SK-N-SH (cell line): ENCODE data around the gene CD72. TPM values are rescaled to one million over a fixed set of nuclear protein-coding genes. Genes with fewer than 3 reads are reported as not detected.

Experiments
- CTCF ChIA-PET: fragments of 300-600, 350-600 bp; formaldehyde crosslinking; extraction: SDS; loops from one replicate; lab custom pipeline; 2021; lab: Yijun Ruan, JAX
- POLR2A ChIA-PET: fragments of 350-600 bp; sonication (Branson Sonifier 250); formaldehyde crosslinking; extraction: SDS; loops from one replicate; lab custom pipeline; 2020; ENCODE audit warnings: antibody characterized with exemption, inconsistent platforms; lab: Yijun Ruan, JAX
- DNase-seq: peaks from one replicate; pipeline ENCODE4 v3.0.0; 2012
- H2AFZ ChIP-seq: fragments of 200-600 bp; sonication (generic); 2 replicates; pipeline ENCODE4 v1.8.1; 2016; ENCODE audit warnings: antibody characterized with exemption, mild to moderate bottlenecking, low read depth
- H3F3A ChIP-seq: fragments of 200-600 bp; sonication (generic); replicated peaks from 2 replicates; pipeline ENCODE3; 2016; ENCODE audit warnings: antibody characterized with exemption, mild to moderate bottlenecking; ENCODE audit not compliant: insufficient read depth
- H3K27ac ChIP-seq, 2 experiments: fragments of 200-500 bp in 1 of 2; fragments of 200-600 bp in 1 of 2; sonication (Bioruptor generic) in 1 of 2; sonication (generic), shearing (Covaris generic) in 1 of 2; 2 replicates each; pipeline versions ENCODE4 v1.5.1 to v1.6.1; 2014 to 2016; ENCODE audit warnings: low read depth in 2 of 2, inconsistent platforms in 1 of 2, low read length in 1 of 2, mild to moderate bottlenecking in 1 of 2, mixed read lengths in 1 of 2
- H3K27me3 ChIP-seq: fragments of 200-600 bp; sonication (generic), shearing (Covaris generic); 2 replicates; pipeline ENCODE4 v1.6.1; 2016; ENCODE audit warnings: mixed run types; ENCODE audit not compliant: insufficient read depth
- H3K36me3 ChIP-seq, 2 experiments: fragments of 200-500 bp in 1 of 2; fragments of 200-600 bp in 1 of 2; sonication (Bioruptor generic) in 1 of 2; sonication (generic) in 1 of 2; replicated peaks in 1 of 2; 2 replicates each; pipeline versions ENCODE3 to v1.5.1; 2014 to 2016; ENCODE audit warnings: low read length in 1 of 2, mild to moderate bottlenecking in 1 of 2; ENCODE audit not compliant: insufficient read depth in 2 of 2, control insufficient read depth in 1 of 2
- H3K4me1 ChIP-seq, 2 experiments: fragments of 200-500 bp in 1 of 2; fragments of 200-600 bp in 1 of 2; sonication (Bioruptor generic) in 1 of 2; sonication (generic), shearing (Covaris generic) in 1 of 2; 2 replicates each; pipeline versions ENCODE4 v1.5.1 to v1.6.1; 2014 to 2016; ENCODE audit warnings: low read depth in 1 of 2, low read length in 1 of 2, mixed run types in 1 of 2; ENCODE audit not compliant: insufficient read depth in 2 of 2, control insufficient read depth in 1 of 2
- H3K4me2 ChIP-seq: fragments of 200-600 bp; sonication (generic), shearing (Covaris generic); 2 replicates; pipeline ENCODE4 v1.6.1; 2017; ENCODE audit warnings: mixed run types
- H3K4me3 ChIP-seq, 2 experiments: fragments of 200-500 bp in 1 of 2; fragments of 200-600 bp in 1 of 2; sonication (Bioruptor generic) in 1 of 2; sonication (generic), shearing (Covaris generic) in 1 of 2; 2 replicates each; pipeline versions ENCODE4 v1.5.1 to v1.8.1; 2014 to 2016; ENCODE audit warnings: low read depth in 2 of 2, inconsistent platforms in 1 of 2, low read length in 1 of 2, mild to moderate bottlenecking in 1 of 2, mixed read lengths in 1 of 2, moderate library complexity in 1 of 2
- H3K79me2 ChIP-seq: fragments of 200-600 bp; sonication (generic); 2 replicates; pipeline ENCODE4 v1.8.1; 2017; ENCODE audit warnings: mild to moderate bottlenecking; ENCODE audit not compliant: insufficient read depth
- H3K9ac ChIP-seq: fragments of 200-600 bp; sonication (generic); 2 replicates; pipeline ENCODE4 v1.6.1; 2017; ENCODE audit warnings: mixed run types
- H3K9me2 ChIP-seq: fragments of 200-600 bp; sonication (generic); 2 replicates; pipeline ENCODE4 v1.6.1; 2017; ENCODE audit warnings: mixed run types
- H3K9me3 ChIP-seq: fragments of 200-600 bp; sonication (generic); 2 replicates; pipeline ENCODE4 v1.6.1; 2017; ENCODE audit warnings: mixed run types, mild to moderate bottlenecking, moderate library complexity
- H4K20me1 ChIP-seq: fragments of 200-600 bp; sonication (generic); 2 replicates; pipeline ENCODE4 v1.6.1; 2017; ENCODE audit warnings: mild to moderate bottlenecking, mixed run types; ENCODE audit not compliant: insufficient read depth
- CHD2 ChIP-seq: fragments of 150-350 bp; IDR thresholded peaks from 2 replicates; pipeline ENCODE4 v1.6.1; 2018; ENCODE audit warnings: low read length; ENCODE audit not compliant: partially characterized antibody
- CTCF ChIP-seq: fragments of 200-600 bp; sonication (generic); IDR thresholded peaks from 2 replicates; pipeline ENCODE4 v1.6.1; 2017; ENCODE audit warnings: antibody characterized with exemption, mild to moderate bottlenecking, moderate library complexity
- EP300 ChIP-seq, 2 experiments: IDR thresholded peaks; 2 replicates each; pipeline versions ENCODE4 v1.4.0 to v1.6.1; 2012; ENCODE audit warnings: borderline replicate concordance in 1 of 2, low read depth in 1 of 2, low read length in 1 of 2
- FOXM1 ChIP-seq: IDR thresholded peaks from 2 replicates; pipeline ENCODE4 v1.4.0; 2012; ENCODE audit warnings: low read depth, mild to moderate bottlenecking
- GATA2 ChIP-seq: sonication (generic); formaldehyde crosslinking; IDR thresholded peaks from 2 replicates; pipeline ENCODE4 v1.5.0; 2020; ENCODE audit warnings: mild to moderate bottlenecking, missing genetic modification reagents
- IRF3 ChIP-seq: fragments of 150-350 bp; IDR thresholded peaks from 2 replicates; pipeline ENCODE4 v1.6.1; 2016; ENCODE audit warnings: mild to moderate bottlenecking, low read depth, low read length
- JUND ChIP-seq: IDR thresholded peaks from 2 replicates; pipeline ENCODE4 v1.4.0; 2012
- MEF2A ChIP-seq: IDR thresholded peaks from 2 replicates; pipeline ENCODE4 v1.4.0; 2012; ENCODE audit warnings: low read depth, borderline replicate concordance
- MXI1 ChIP-seq: IDR thresholded peaks from 2 replicates; pipeline ENCODE4 v1.6.1; 2012; ENCODE audit warnings: mild to moderate bottlenecking, low read depth, low read length, improper control_type of control experiment
- NFIC ChIP-seq: IDR thresholded peaks from 2 replicates; pipeline ENCODE4 v1.4.0; 2012; ENCODE audit warnings: borderline replicate concordance
- NRF1 ChIP-seq: IDR thresholded peaks from 2 replicates; pipeline ENCODE4 v1.6.1; 2012; ENCODE audit warnings: low read depth, mild to moderate bottlenecking, low read length
- RCOR1 ChIP-seq: fragments of 150-350 bp; IDR thresholded peaks from 2 replicates; pipeline ENCODE4 v1.6.1; 2017; ENCODE audit warnings: antibody characterized with exemption, low read length
- REST ChIP-seq: IDR thresholded peaks from 2 replicates; pipeline ENCODE4 v1.6.1; 2012; ENCODE audit warnings: mild to moderate bottlenecking, low read depth, low read length, moderate library complexity
- RFX5 ChIP-seq: IDR thresholded peaks from 2 replicates; pipeline ENCODE4 v1.6.1; 2012; ENCODE audit warnings: mild to moderate bottlenecking, improper control_type of control experiment, low read length
- RXRA ChIP-seq: IDR thresholded peaks from 2 replicates; pipeline ENCODE4 v1.4.0; 2012; ENCODE audit warnings: low read depth, mild to moderate bottlenecking, borderline replicate concordance
- SIN3A ChIP-seq: IDR thresholded peaks from 2 replicates; pipeline ENCODE4 v1.6.1; 2012; ENCODE audit warnings: low read depth, mild to moderate bottlenecking, low read length, moderate library complexity, borderline replicate concordance
- SMC3 ChIP-seq: IDR thresholded peaks from 2 replicates; pipeline ENCODE4 v1.6.1; 2012; ENCODE audit warnings: low read depth, low read length, improper control_type of control experiment
- TAF1 ChIP-seq: IDR thresholded peaks from 2 replicates; pipeline ENCODE4 v1.6.1; 2012; ENCODE audit warnings: low read depth, mild to moderate bottlenecking, low read length, moderate library complexity, borderline replicate concordance
- USF1 ChIP-seq: IDR thresholded peaks from 2 replicates; pipeline ENCODE4 v1.4.0; 2012; ENCODE audit warnings: low read depth, borderline replicate concordance
- YY1 ChIP-seq: IDR thresholded peaks from 2 replicates; pipeline ENCODE4 v1.4.0; 2012; ENCODE audit warnings: low read depth, mild to moderate bottlenecking
- WGBS: methylation state at CpG from one replicate; pipeline ENCODE4 v1.1.6; 2017; ENCODE audit warnings: low lambda C conversion rate; 5-methylcytosine and 5-hydroxymethylcytosine counted together
- polyA plus RNA-seq, 3 experiments: library from polyadenylated mRNA; depleted of rRNA; stranded (reverse); fragments of >200 nt; gene quantifications; 2 replicates each; pipeline ENCODE4 v1.2.3, GENCODE V29; 2012

Gene CD72
- polyA plus RNA-seq (2012; rRNA removed), result 2.5 and 2.7 TPM in 2 replicates
- 0.87 and 1.1 TPM in 2 replicates for polyA plus RNA-seq (2012; cell fraction: cytosol; rRNA removed)
- 15.4 and 17.6 TPM in 2 replicates for polyA plus RNA-seq (2012; cell fraction: nucleus; rRNA removed)

- no peaks in the 10 kb centered on the region for H3K36me3 ChIP-seq
- peak within 1 kb of the TSS; percentile 27 to 41; a peak in 2 of 4 replicates for H3K4me3 ChIP-seq
- no peaks in the 10 kb centered on the region for H3F3A ChIP-seq
- no peaks in the 10 kb centered on the region for H3K79me2 ChIP-seq
- ChIA-PET CTCF (interaction anchor here (0.6 to 5.3 kb wide), 3 partner anchors 28 to 108 kb away, joined by 3 to 20 read pairs (median 11); partner anchors contain the start of genes CCDC107 and RMRP), POLR2A (no interaction called here)
- no peak within 1 kb of the TSS for H3K9ac ChIP-seq
- no peaks in the 10 kb centered on the region for H3K9me3 ChIP-seq
- H3K27ac ChIP-seq, result no peak within 1 kb of the TSS
- 0 out of 2 replicates have a peak, but pooled peaks cover 4% of the 10 kb centered on the region for H3K27me3 ChIP-seq
- peaks cover 0 to 12% of the 10 kb centered on the region in 2 experiments; a peak in 1 of 4 replicates for H3K4me1 ChIP-seq
- H4K20me1 ChIP-seq, result no peaks in the 10 kb centered on the region
- no peak for TF ChIP-seq YY1
- TF ChIP-seq USF1, result no peak
- no peak for TF ChIP-seq FOXM1
- TF ChIP-seq NRF1, result no peak
- TF ChIP-seq JUND, result no peak
- TF ChIP-seq RXRA, result no peak
- TF ChIP-seq CHD2, result no peak
- no peak for TF ChIP-seq GATA2 (CRISPR knock-in tag)
- TF ChIP-seq RCOR1, result no peak
- TF ChIP-seq EP300 (IDR thresholded peaks at IDR 0.05; ENCODE audit: borderline replicate concordance in 1 of 2, low read depth in 1 of 2, low read length in 1 of 2), result no peak
- TF ChIP-seq NFIC, result no peak
- no peak for TF ChIP-seq MXI1
- no peak for TF ChIP-seq REST
- TF ChIP-seq CTCF, result no peak
- no peak for TF ChIP-seq SMC3
- TF ChIP-seq MEF2A, result no peak
- TF ChIP-seq SIN3A, result no peak
- TF ChIP-seq RFX5, result no peak
- TF ChIP-seq IRF3, result no peak
- no peak for TF ChIP-seq TAF1
- TF ChIP-seq, all 33 proteins: peak for 0
- DNase-seq, result no peak
- H3K9me2 ChIP-seq, result no peaks in the 10 kb centered on the region
- WGBS, result 80% methylated on average over 7 of the region's 7 CpGs
- peak within 1 kb of the TSS; percentile 44; the same call in 1 of the 2 replicates for H3K4me2 ChIP-seq
- H2AFZ ChIP-seq, result peak within 1 kb of the TSS; percentile 65; the same call in 1 of the 2 replicates
Measured at GRCh38 chr9:35618325-35618727, at the start of gene CD72. Gene CD72 (minus strand): TSS chr9:35618413. CDS start chr9:35618303, 110 bp downstream.
